Neural progenitor cell (in vitro differentiated cells): ENCODE results near the gene WWOX. TPM values are rescaled to one million over a fixed set of nuclear protein-coding genes. Genes with fewer than 3 reads are reported as not detected.

Experiments used
- DNase-seq: peaks from one replicate; pipeline ENCODE4 v3.0.0-alpha.2; 2016; ENCODE audit warnings: low spot score
- H2AFZ ChIP-seq: fragments of 200-600 bp; sonication (generic); replicated peaks from 2 replicates; pipeline ENCODE4 v1.6.1; 2016; ENCODE audit warnings: antibody characterized with exemption
- H3F3A ChIP-seq: fragments of 200-600 bp; sonication (generic); 2 replicates; pipeline ENCODE4 v1.6.1; 2016; ENCODE audit warnings: antibody characterized with exemption, low read depth
- H3K27ac ChIP-seq: fragments of 200-600 bp; sonication (generic); 2 replicates; pipeline ENCODE4 v1.5.1; 2016; ENCODE audit warnings: mild to moderate bottlenecking
- H3K27me3 ChIP-seq: fragments of 200-600 bp; sonication (generic); 2 replicates; pipeline ENCODE4 v1.6.1; 2016; ENCODE audit warnings: mild to moderate bottlenecking, moderate library complexity
- H3K36me3 ChIP-seq: fragments of 200-600 bp; sonication (generic); 2 replicates; pipeline ENCODE4 v1.5.1; 2016
- H3K4me1 ChIP-seq: fragments of 200-600 bp; sonication (generic); 2 replicates; pipeline ENCODE4 v1.6.1; 2016; ENCODE audit warnings: mixed run types
- H3K4me2 ChIP-seq: fragments of 200-600 bp; sonication (generic); 2 replicates; pipeline ENCODE4 v1.6.1; 2016
- H3K4me3 ChIP-seq: fragments of 200-600 bp; sonication (generic); 2 replicates; pipeline ENCODE4 v1.5.1; 2016
- H3K79me2 ChIP-seq: fragments of 200-600 bp; sonication (generic); 2 replicates; pipeline ENCODE4 v1.6.1; 2016; ENCODE audit warnings: low read depth
- H3K9ac ChIP-seq: fragments of 200-600 bp; sonication (generic); 2 replicates; pipeline ENCODE4 v1.6.1; 2016
- H3K9me3 ChIP-seq: fragments of 200-600 bp; sonication (generic); 2 replicates; pipeline ENCODE4 v1.5.1; 2016; ENCODE audit warnings: low read depth
- H4K20me1 ChIP-seq: fragments of 200-600 bp; sonication (generic); 2 replicates; pipeline ENCODE4 v1.6.1; 2016; ENCODE audit warnings: low read depth
- H3K27ac Mint-ChIP-seq: 3 replicates; pipeline ENCODE4 v1.8.0; 2021; ENCODE audit warnings: mixed read lengths
- H3K27me3 Mint-ChIP-seq: 2 replicates; pipeline ENCODE4 v1.8.0; 2022; ENCODE audit warnings: low read depth, mild to moderate bottlenecking, inconsistent platforms, moderate library complexity, mixed read lengths; ENCODE audit not compliant: insufficient read depth
- H3K36me3 Mint-ChIP-seq: 3 replicates; pipeline ENCODE4 v1.8.0; 2021; ENCODE audit warnings: mixed read lengths
- H3K4me1 Mint-ChIP-seq: 3 replicates; pipeline ENCODE4 v1.8.0; 2021; ENCODE audit warnings: mixed read lengths
- H3K4me3 Mint-ChIP-seq: 3 replicates; pipeline ENCODE4 v1.8.0; 2021; ENCODE audit warnings: mild to moderate bottlenecking, moderate library complexity, mixed read lengths
- H3K9me3 Mint-ChIP-seq: 3 replicates; pipeline ENCODE4 v1.8.0; 2020; ENCODE audit warnings: mixed read lengths
- EZH2 ChIP-seq: fragments of 200-600 bp; sonication (generic); IDR thresholded peaks from 2 replicates; pipeline ENCODE4 v1.6.1; 2017; ENCODE audit warnings: antibody characterized with exemption, mild to moderate bottlenecking, moderate library complexity
- EZH2phosphoT487 ChIP-seq: fragments of 200-600 bp; sonication (generic); IDR thresholded peaks from 2 replicates; pipeline ENCODE4 v1.6.1; 2017; ENCODE audit warnings: antibody characterized with exemption
- total RNA-seq: library from RNA; depleted of rRNA; stranded (reverse); fragments of >200 nt; gene quantifications from 2 replicates; pipeline ENCODE4 v1.2.3, GENCODE V29; 2015; ENCODE audit warnings: low replicate concordance
- TF ChIP-seq, protein P1 (sequence below): fragments of 200-600 bp; sonication (generic); IDR thresholded peaks from 2 replicates; pipeline ENCODE4 v1.5.1; 2017; ENCODE audit warnings: antibody characterized with exemption, mild to moderate bottlenecking

The WWOX gene
- total RNA-seq, 1 donor from 2014 or later, result 63.7 TPM

DNA sequence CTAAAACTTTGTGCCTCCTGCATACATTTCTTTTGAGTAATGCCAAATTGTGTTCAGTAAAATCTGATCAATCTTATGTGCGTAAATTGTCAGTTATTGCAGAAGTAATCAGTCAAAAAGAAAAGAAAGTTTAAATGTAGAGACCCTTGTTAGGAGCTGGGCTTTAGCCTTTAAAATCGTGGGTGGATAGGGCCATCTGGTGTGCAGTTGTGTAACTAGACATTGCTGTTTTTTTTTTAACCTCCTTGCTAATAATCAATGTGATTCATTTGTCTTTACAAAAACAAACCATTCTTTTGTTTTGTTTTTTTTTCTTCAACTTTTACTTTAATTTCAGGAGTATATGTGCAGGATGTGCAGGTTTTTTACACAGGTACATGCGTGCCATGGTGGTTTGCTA lies 5.3 kb upstream of the WWOX start:
- Mint-ChIP-seq H3K4me3 (no peak overlapping the region), H3K27me3 (peaks cover 7% of the 10 kb centered on the region), H3K27ac (no peak overlapping the region), H3K36me3 (no peaks in the 10 kb centered on the region), H3K4me1 (peaks cover 12% of the 10 kb centered on the region), H3K9me3 (peaks cover 2% of the 10 kb centered on the region)
- H3K4me1 ChIP-seq, result no peaks in the 10 kb centered on the region
- H3F3A ChIP-seq, result peaks cover 6% of the 10 kb centered on the region
- no peak overlapping the region for H3K4me3 ChIP-seq
- H3K79me2 ChIP-seq, result no peaks in the 10 kb centered on the region
- no peaks in the 10 kb centered on the region for H3K36me3 ChIP-seq
- H3K4me2 ChIP-seq, result no peak overlapping the region
- no peak overlapping the region for H3K27ac ChIP-seq
- no peaks in the 10 kb centered on the region for H4K20me1 ChIP-seq
- no peak for TF ChIP-seq EZH2
- TF ChIP-seq, protein P1, sequence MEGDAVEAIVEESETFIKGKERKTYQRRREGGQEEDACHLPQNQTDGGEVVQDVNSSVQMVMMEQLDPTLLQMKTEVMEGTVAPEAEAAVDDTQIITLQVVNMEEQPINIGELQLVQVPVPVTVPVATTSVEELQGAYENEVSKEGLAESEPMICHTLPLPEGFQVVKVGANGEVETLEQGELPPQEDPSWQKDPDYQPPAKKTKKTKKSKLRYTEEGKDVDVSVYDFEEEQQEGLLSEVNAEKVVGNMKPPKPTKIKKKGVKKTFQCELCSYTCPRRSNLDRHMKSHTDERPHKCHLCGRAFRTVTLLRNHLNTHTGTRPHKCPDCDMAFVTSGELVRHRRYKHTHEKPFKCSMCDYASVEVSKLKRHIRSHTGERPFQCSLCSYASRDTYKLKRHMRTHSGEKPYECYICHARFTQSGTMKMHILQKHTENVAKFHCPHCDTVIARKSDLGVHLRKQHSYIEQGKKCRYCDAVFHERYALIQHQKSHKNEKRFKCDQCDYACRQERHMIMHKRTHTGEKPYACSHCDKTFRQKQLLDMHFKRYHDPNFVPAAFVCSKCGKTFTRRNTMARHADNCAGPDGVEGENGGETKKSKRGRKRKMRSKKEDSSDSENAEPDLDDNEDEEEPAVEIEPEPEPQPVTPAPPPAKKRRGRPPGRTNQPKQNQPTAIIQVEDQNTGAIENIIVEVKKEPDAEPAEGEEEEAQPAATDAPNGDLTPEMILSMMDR, result peak; percentile 52
- no peak overlapping the region for H3K9ac ChIP-seq
- DNase-seq, result no peak
- H3K27me3 ChIP-seq, result no peaks in the 10 kb centered on the region
- H3K9me3 ChIP-seq, result no peaks in the 10 kb centered on the region
- H2AFZ ChIP-seq, result no peak overlapping the region

- H3K9ac ChIP-seq, result no peak overlapping the region
- H3K27me3 ChIP-seq, result no peaks in the 10 kb centered on the region
- no peaks in the 10 kb centered on the region for H3K9me3 ChIP-seq
- no peak for DNase-seq
- Mint-ChIP-seq H3K4me1 (peaks cover 12% of the 10 kb centered on the region), H3K9me3 (peaks cover 2% of the 10 kb centered on the region), H3K36me3 (no peaks in the 10 kb centered on the region), H3K27me3 (peaks cover 8% of the 10 kb centered on the region), H3K4me3 (no peak overlapping the region), H3K27ac (no peak overlapping the region)
- H3K27ac ChIP-seq, result no peak overlapping the region
- H3K4me1 ChIP-seq, result no peaks in the 10 kb centered on the region
- no peak overlapping the region for H2AFZ ChIP-seq
- no peak overlapping the region for H3K4me3 ChIP-seq
- H3K4me2 ChIP-seq, result no peak overlapping the region
- TF ChIP-seq EZH2 (no peak), EZH2phosphoT487 (no peak)
- TF ChIP-seq, protein P1, result no peak
- no peaks in the 10 kb centered on the region for H3K36me3 ChIP-seq
- H3F3A ChIP-seq, result peaks cover 10% of the 10 kb centered on the region
- H3K79me2 ChIP-seq, result no peaks in the 10 kb centered on the region
- H4K20me1 ChIP-seq, result no peaks in the 10 kb centered on the region
Measured at GRCh38 chr16:78094998-78095397, 4.5 kb upstream of the WWOX start.

DNA sequence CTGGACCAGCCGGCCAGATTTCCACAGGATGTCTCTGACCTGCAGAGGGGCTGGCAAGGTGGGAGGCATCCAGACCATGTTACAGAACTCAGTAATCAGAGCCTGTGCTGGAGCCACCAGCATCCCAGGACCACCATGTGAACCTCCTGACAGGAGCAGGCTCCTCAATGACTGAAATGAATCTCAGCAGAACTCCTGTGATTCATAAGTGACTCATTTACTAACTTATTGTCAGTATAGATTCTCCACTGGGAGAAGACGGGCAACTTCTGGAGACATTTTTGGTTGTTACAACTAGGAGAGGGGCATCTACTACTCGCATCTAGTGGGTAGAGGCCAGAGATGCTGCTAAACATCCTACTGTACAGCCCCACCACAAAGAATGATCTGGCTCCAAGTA lies 3.1 kb upstream of the WWOX start:
- H3K9me3 Mint-ChIP-seq, result peaks cover 2% of the 10 kb centered on the region
- DNase-seq, result no peak
- no peaks in the 10 kb centered on the region for H3K4me1 ChIP-seq
- H3K36me3 ChIP-seq, result no peaks in the 10 kb centered on the region
- H3K27ac Mint-ChIP-seq, result no peak overlapping the region
- H3K27ac ChIP-seq, result no peak overlapping the region
- H3F3A ChIP-seq, result peaks cover 10% of the 10 kb centered on the region
- H3K4me1 Mint-ChIP-seq, result peaks cover 19% of the 10 kb centered on the region
- TF ChIP-seq EZH2phosphoT487, result no peak
- TF ChIP-seq EZH2, result no peak
- TF ChIP-seq, protein P1, result no peak
- H2AFZ ChIP-seq, result no peak overlapping the region
- no peaks in the 10 kb centered on the region for H3K27me3 ChIP-seq
- peaks cover 7% of the 10 kb centered on the region for H4K20me1 ChIP-seq
- no peak overlapping the region for H3K4me2 ChIP-seq
- no peaks in the 10 kb centered on the region for H3K36me3 Mint-ChIP-seq
- no peaks in the 10 kb centered on the region for H3K9me3 ChIP-seq
- H3K4me3 Mint-ChIP-seq, result no peak overlapping the region
- H3K27me3 Mint-ChIP-seq, result peaks cover 6% of the 10 kb centered on the region
- no peak overlapping the region for H3K9ac ChIP-seq
- H3K79me2 ChIP-seq, result peaks cover 9% of the 10 kb centered on the region
- H3K4me3 ChIP-seq, result no peak overlapping the region

DNA sequence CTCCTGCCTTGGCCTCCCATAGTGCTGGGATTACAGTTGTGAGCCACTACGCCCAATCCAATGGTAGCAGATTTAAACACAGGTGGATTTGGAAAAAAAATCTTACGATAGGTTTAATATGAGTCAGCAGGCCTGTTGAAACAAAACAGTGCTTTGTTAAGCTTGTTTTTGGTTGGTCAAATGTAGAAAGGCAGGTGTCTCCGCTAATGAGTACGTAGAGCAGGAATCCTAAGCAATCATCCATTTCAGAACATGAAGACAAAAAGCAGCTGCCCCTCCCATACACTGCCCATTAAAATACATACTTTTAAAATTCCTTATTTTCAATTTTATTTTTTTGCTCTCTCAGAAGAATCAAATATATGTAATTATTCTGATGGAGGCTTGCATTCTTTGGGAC lies 1.9 kb upstream of the WWOX start:
- no peaks in the 10 kb centered on the region for H3K4me1 ChIP-seq
- peaks cover 6% of the 10 kb centered on the region for H3K27me3 Mint-ChIP-seq
- no peak overlapping the region for H3K4me2 ChIP-seq
- no peaks in the 10 kb centered on the region for H3K27me3 ChIP-seq
- no peak overlapping the region for H3K27ac ChIP-seq
- TF ChIP-seq EZH2, result no peak
- TF ChIP-seq, protein P1, result no peak
- TF ChIP-seq EZH2phosphoT487, result no peak
- H3K9ac ChIP-seq, result no peak overlapping the region
- H4K20me1 ChIP-seq, result peaks cover 17% of the 10 kb centered on the region
- no peak overlapping the region for H3K4me3 Mint-ChIP-seq
- H3K4me1 Mint-ChIP-seq, result peaks cover 20% of the 10 kb centered on the region
- peaks cover 3% of the 10 kb centered on the region for H3K36me3 Mint-ChIP-seq
- peaks cover 9% of the 10 kb centered on the region for H3K79me2 ChIP-seq
- H2AFZ ChIP-seq, result no peak overlapping the region
- peaks cover 2% of the 10 kb centered on the region for H3K9me3 Mint-ChIP-seq
- H3K4me3 ChIP-seq, result no peak overlapping the region
- H3K9me3 ChIP-seq, result no peaks in the 10 kb centered on the region
- H3K27ac Mint-ChIP-seq, result no peak overlapping the region
- peaks cover 10% of the 10 kb centered on the region for H3F3A ChIP-seq
- no peak for DNase-seq
- no peaks in the 10 kb centered on the region for H3K36me3 ChIP-seq
